Neural crest cell (in vitro differentiated cells): ENCODE data around the gene FEZF1. TPM values are rescaled to one million over a fixed set of nuclear protein-coding genes. Genes with fewer than 3 reads are reported as not detected.

ENCODE experiments used
- DNase-seq: peaks from one replicate; pipeline ENCODE4 v3.0.0; 2021; ENCODE audit warnings: low read depth, mixed read lengths, low spot score
- H3K27ac Mint-ChIP-seq: one replicate; pipeline ENCODE4 v1.8.0; 2021; ENCODE audit warnings: mild to moderate bottlenecking, mixed read lengths; ENCODE audit not compliant: unreplicated experiment
- H3K27me3 Mint-ChIP-seq: 2 replicates; pipeline ENCODE4 v1.8.0; 2021; ENCODE audit warnings: low read depth, mild to moderate bottlenecking, mixed read lengths
- H3K36me3 Mint-ChIP-seq: 2 replicates; pipeline ENCODE4 v1.8.0; 2021; ENCODE audit warnings: low read depth, mild to moderate bottlenecking, mixed read lengths
- H3K4me1 Mint-ChIP-seq: 2 replicates; pipeline ENCODE4 v1.8.0; 2021; ENCODE audit warnings: mixed read lengths
- H3K4me3 Mint-ChIP-seq: one replicate; pipeline ENCODE4 v1.8.0; 2021; ENCODE audit warnings: mild to moderate bottlenecking, mixed read lengths
- H3K9me3 Mint-ChIP-seq: 2 replicates; pipeline ENCODE4 v1.8.0; 2021; ENCODE audit warnings: mixed read lengths
- CTCF ChIP-seq: fragments of 200-600 bp; sonication (generic); conservative IDR thresholded peaks from 2 replicates; pipeline ENCODE4 v1.5.0; 2021; ENCODE audit warnings: antibody characterized with exemption, mild to moderate bottlenecking
- total RNA-seq: library from RNA; stranded (reverse); gene quantifications from 2 replicates; pipeline ENCODE4 v1.2.1, GENCODE V29; 2021

FEZF1 gene
- total RNA-seq, 1 donor from 2014 or later: not detected

GRCh38 chr7:122306320-122307227 is 2.0 kb upstream of the FEZF1 start:
- no peaks in the 10 kb centered on the region for H3K9me3 Mint-ChIP-seq
- peaks cover 99% of the 10 kb centered on the region for H3K27me3 Mint-ChIP-seq
- peak overlapping the region; percentile 63 for H3K4me3 Mint-ChIP-seq
- no peak overlapping the region for H3K27ac Mint-ChIP-seq
- DNase-seq: no peak
- peaks cover 4% of the 10 kb centered on the region for H3K36me3 Mint-ChIP-seq
- no peak for TF ChIP-seq CTCF
- peaks cover 37% of the 10 kb centered on the region for H3K4me1 Mint-ChIP-seq

- no peaks in the 10 kb centered on the region for H3K9me3 Mint-ChIP-seq
- no peak overlapping the region for H3K27ac Mint-ChIP-seq
- H3K4me1 Mint-ChIP-seq: peaks cover 30% of the 10 kb centered on the region
- H3K27me3 Mint-ChIP-seq: peaks cover 99% of the 10 kb centered on the region
- no peak for TF ChIP-seq CTCF
- H3K36me3 Mint-ChIP-seq: no peaks in the 10 kb centered on the region
- DNase-seq: no peak
- peak overlapping the region; percentile 63 for H3K4me3 Mint-ChIP-seq
Observed at GRCh38 chr7:122305475-122306319, 1.1 kb upstream of the FEZF1 start.

GRCh38 chr7:122304996-122305421 is 459 bp upstream of the FEZF1 start:
- peak overlapping the region; percentile 40 for H3K4me3 Mint-ChIP-seq
- no peak overlapping the region for H3K27ac Mint-ChIP-seq
- no peak for TF ChIP-seq CTCF
- peaks cover 34% of the 10 kb centered on the region for H3K4me1 Mint-ChIP-seq
- H3K36me3 Mint-ChIP-seq: no peaks in the 10 kb centered on the region
- no peaks in the 10 kb centered on the region for H3K9me3 Mint-ChIP-seq
- no peak for DNase-seq
- peaks cover 99% of the 10 kb centered on the region for H3K27me3 Mint-ChIP-seq

GRCh38 chr7:122303531-122304318 is 825 bp downstream of the FEZF1 start:
- no peaks in the 10 kb centered on the region for H3K9me3 Mint-ChIP-seq
- TF ChIP-seq CTCF: no peak
- DNase-seq: no peak
- H3K27ac Mint-ChIP-seq: no peak overlapping the region
- H3K27me3 Mint-ChIP-seq: peaks cover 99% of the 10 kb centered on the region
- H3K4me1 Mint-ChIP-seq: peaks cover 34% of the 10 kb centered on the region
- H3K4me3 Mint-ChIP-seq: peak overlapping the region; percentile 40
- H3K36me3 Mint-ChIP-seq: no peaks in the 10 kb centered on the region
